A549 (cell line): Measurements from ENCODE around the gene SLC9A9. TPM values are rescaled to one million over a fixed set of nuclear protein-coding genes. Genes with fewer than 3 reads are reported as not detected.

Source experiments
- ATAC-seq, 2 experiments: fragments of 200-7000 bp in 1 of 2; fragments of >200 bp in 1 of 2; cut with Nextera tagmentation in 1 of 2; cut with Tn5 transposase in 1 of 2; 3 replicates each; pipeline versions ENCODE4 v1.8.0 to v1.9.1; 2018 to 2020; ENCODE audit warnings: mild to moderate bottlenecking in 1 of 2, moderate library complexity in 1 of 2
- CTCF ChIA-PET: fragments of 300-600 bp; sonication (Branson Sonifier 250); formaldehyde crosslinking; extraction: SDS; loops from one replicate; lab custom pipeline; 2021; ENCODE audit warnings: antibody characterized with exemption, inconsistent platforms; lab: Yijun Ruan, JAX
- POLR2A ChIA-PET: fragments of 350-600 bp; formaldehyde crosslinking; extraction: SDS; loops from one replicate; lab custom pipeline; 2021; ENCODE audit warnings: antibody characterized with exemption, inconsistent platforms; lab: Yijun Ruan, JAX
- DNase-seq, 2 experiments: peaks; one replicate each; pipeline versions ENCODE4 v3.0.0 to v3.0.0-alpha.2; 2011 to 2016; ENCODE audit warnings: low read depth in 1 of 2, low spot score in 1 of 2
- FAIRE-seq: peaks from 2 replicates; lab custom pipeline; 2011; peaks lifted over from hg19 to GRCh38; lab: Jason Lieb, UNC
- H3K27ac ChIP-seq, 2 experiments: fragments of >200 bp; sonication (Bioruptor Twin); formaldehyde crosslinking; 3 replicates each; pipeline ENCODE4 v1.5.1; 2016 to 2017
- H3K4me1 ChIP-seq: fragments of >200 bp; sonication (Bioruptor Twin); formaldehyde crosslinking; 3 replicates; pipeline ENCODE4 v1.6.1; 2016
- H3K4me2 ChIP-seq: fragments of >200 bp; sonication (Bioruptor Twin); formaldehyde crosslinking; 3 replicates; pipeline ENCODE4 v1.6.1; 2016
- H3K4me3 ChIP-seq: fragments of >200 bp; sonication (Bioruptor Twin); formaldehyde crosslinking; 3 replicates; pipeline ENCODE4 v1.5.1; 2016
- H3K9me3 ChIP-seq: fragments of >200 bp; sonication (Bioruptor Twin); formaldehyde crosslinking; 3 replicates; pipeline ENCODE4 v1.6.1; 2016
- CHD2 ChIP-seq: fragments of 150-350 bp; IDR thresholded peaks from 2 replicates; pipeline ENCODE4 v1.6.1; 2014; ENCODE audit warnings: low read length; ENCODE audit not compliant: partially characterized antibody
- EHF ChIP-seq: fragments of 250-450 bp; sonication (Bioruptor Pico); IDR thresholded peaks from 2 replicates; pipeline ENCODE4 v1.5.0; 2020; ENCODE audit warnings: mild to moderate bottlenecking
- EHMT2 ChIP-seq: fragments of 200-600 bp; sonication (generic); IDR thresholded peaks from 2 replicates; pipeline ENCODE4 v1.6.1; 2016; ENCODE audit warnings: antibody characterized with exemption, low read depth, mild to moderate bottlenecking, moderate library complexity
- FOSB ChIP-seq: fragments of 250-450 bp; sonication (Bioruptor Pico); IDR thresholded peaks from 2 replicates; pipeline ENCODE4 v1.5.0; 2020; ENCODE audit warnings: mild to moderate bottlenecking, moderate library complexity
- FOSL2 ChIP-seq, 2 experiments: fragments of 450-650 bp in 1 of 2; fragments of >200 bp in 1 of 2; sonication (Bioruptor Twin) in 1 of 2; formaldehyde crosslinking; IDR thresholded peaks; 2 replicates each; pipeline versions ENCODE4 v1.5.0 to v1.6.1; 2016 to 2020; ENCODE audit warnings: mild to moderate bottlenecking in 1 of 2, moderate library complexity in 1 of 2
- HOXA7 ChIP-seq: fragments of 250-450 bp; sonication (Bioruptor Pico); IDR thresholded peaks from 2 replicates; pipeline ENCODE4 v1.5.0; 2020; ENCODE audit warnings: mild to moderate bottlenecking, moderate library complexity
- HOXB5 ChIP-seq: fragments of 250-450 bp; sonication (Bioruptor Pico); IDR thresholded peaks from 2 replicates; pipeline ENCODE4 v1.5.0; 2020; ENCODE audit warnings: mild to moderate bottlenecking, moderate library complexity
- JUNB ChIP-seq: fragments of >200 bp; sonication (Bioruptor Twin); formaldehyde crosslinking; IDR thresholded peaks from 2 replicates; pipeline ENCODE4 v1.6.1; 2016
- KDM1A ChIP-seq: fragments of 200-600 bp; sonication (generic); IDR thresholded peaks from 2 replicates; pipeline ENCODE4 v1.6.1; 2016; ENCODE audit warnings: low read depth, mild to moderate bottlenecking
- MAFK ChIP-seq: fragments of 450-650 bp; IDR thresholded peaks from 2 replicates; pipeline ENCODE4 v1.6.1; 2014; ENCODE audit not compliant: partially characterized antibody
- NR3C1 ChIP-seq: fragments of >200 bp; sonication (Bioruptor Twin); formaldehyde crosslinking; IDR thresholded peaks from 3 replicates; pipeline ENCODE4 v1.6.1; 2017
- POLR2A ChIP-seq: IDR thresholded peaks from 2 replicates; pipeline ENCODE4 v1.6.1; 2012; ENCODE audit warnings: mild to moderate bottlenecking, low read length
- RCOR1 ChIP-seq: fragments of 150-350 bp; IDR thresholded peaks from 2 replicates; pipeline ENCODE4 v1.6.1; 2014; ENCODE audit warnings: antibody characterized with exemption, low read length, low read depth
- ZNF302 ChIP-seq: fragments of 250-450 bp; sonication (Bioruptor Pico); IDR thresholded peaks from 2 replicates; pipeline ENCODE4 v1.9.0; 2021; ENCODE audit warnings: inconsistent platforms, mild to moderate bottlenecking, moderate library complexity
- ZSCAN20 ChIP-seq: fragments of 250-450 bp; sonication (Bioruptor Pico); IDR thresholded peaks from 2 replicates; pipeline ENCODE4 v1.8.0; 2022; ENCODE audit warnings: mild to moderate bottlenecking, moderate library complexity
- WGBS: methylation state at CpG from one replicate; pipeline ENCODE4 v1.1.6; 2017; ENCODE audit errors: missing lambda C conversion rate; 5-methylcytosine and 5-hydroxymethylcytosine counted together
- polyA plus RNA-seq, 4 experiments: library from polyadenylated mRNA; depleted of rRNA in 3 of 4; stranded (reverse); fragments of >200 nt; fragmentation: RNase III in 1 of 4; extraction: RNeasy Plus Mini Kit Qiagen cat#74134 plus additional on column Dnase treatment in 1 of 4; gene quantifications; 2 replicates in 3 of 4; 3 replicates in 1 of 4; pipeline ENCODE4 v1.2.3, GENCODE V29; 2011 to 2017
- TF ChIP-seq, protein P1 (sequence below): fragments of >200 bp; sonication (Bioruptor Twin); formaldehyde crosslinking; IDR thresholded peaks from 3 replicates; pipeline ENCODE4 v1.5.1; 2016
- TF ChIP-seq, protein P2 (sequence below): fragments of 250-450 bp; sonication (Bioruptor Pico); IDR thresholded peaks from 2 replicates; pipeline ENCODE4 v1.5.0; 2020; ENCODE audit warnings: low read depth, mild to moderate bottlenecking, moderate library complexity
- TF ChIP-seq, protein P3 (sequence below): IDR thresholded peaks from 2 replicates; pipeline ENCODE4 v1.6.1; 2012
- TF ChIP-seq, protein P4 (sequence below): fragments of 250-450 bp; sonication (Bioruptor Pico); IDR thresholded peaks from 2 replicates; pipeline ENCODE4 v1.5.0; 2021; ENCODE audit warnings: mild to moderate bottlenecking, moderate library complexity, borderline replicate concordance

Gene SLC9A9
- polyA plus RNA-seq, 2 of the 4 experiments (the other 2 are of a cell fraction), result 0.10 to 0.32 TPM

DNA sequence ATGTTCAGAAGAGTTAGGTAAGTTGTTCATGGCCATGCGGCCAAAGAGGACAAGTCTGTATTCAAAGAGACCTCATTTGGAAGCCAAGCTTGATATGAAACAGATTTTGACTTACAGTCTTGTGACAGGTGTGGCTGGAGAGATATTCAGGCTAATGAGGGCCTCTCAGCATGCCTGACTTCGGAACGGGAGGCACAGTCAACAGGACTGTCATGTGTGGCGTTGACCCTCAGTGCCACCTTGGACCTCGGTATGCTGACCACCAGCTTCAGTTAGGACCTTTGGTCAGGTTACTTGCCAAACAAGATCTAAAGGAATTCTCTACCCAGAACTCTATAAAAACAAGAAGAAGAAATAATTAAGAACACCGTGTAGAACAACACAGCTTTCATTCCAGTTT, 604.6 kb downstream of the SLC9A9 start:
- no peak overlapping the region for H3K4me3 ChIP-seq
- CTCF ChIA-PET, result interaction anchor here (0.6 kb wide), 1 partner anchor 66 kb away, joined by 3 read pairs; no protein-coding TSS in a partner anchor
- ATAC-seq (no peak), FAIRE-seq (no peak), DNase-seq (no peak)
- 35% methylated on average over 6 of the region's 6 CpGs for WGBS
- H3K27ac ChIP-seq, result no peak overlapping the region
- no peak overlapping the region for H3K4me2 ChIP-seq
- no peaks in the 10 kb centered on the region for H3K4me1 ChIP-seq
- no peak for TF ChIP-seq FOSB
- TF ChIP-seq FOSL2 (IDR thresholded peaks at IDR 0.05), result no peak
- TF ChIP-seq FOSL2 (CRISPR knock-in tag; IDR thresholded peaks at IDR 0.05), result no peak
- no peak for TF ChIP-seq CHD2
- no peak for TF ChIP-seq MAFK
- TF ChIP-seq, protein P1, sequence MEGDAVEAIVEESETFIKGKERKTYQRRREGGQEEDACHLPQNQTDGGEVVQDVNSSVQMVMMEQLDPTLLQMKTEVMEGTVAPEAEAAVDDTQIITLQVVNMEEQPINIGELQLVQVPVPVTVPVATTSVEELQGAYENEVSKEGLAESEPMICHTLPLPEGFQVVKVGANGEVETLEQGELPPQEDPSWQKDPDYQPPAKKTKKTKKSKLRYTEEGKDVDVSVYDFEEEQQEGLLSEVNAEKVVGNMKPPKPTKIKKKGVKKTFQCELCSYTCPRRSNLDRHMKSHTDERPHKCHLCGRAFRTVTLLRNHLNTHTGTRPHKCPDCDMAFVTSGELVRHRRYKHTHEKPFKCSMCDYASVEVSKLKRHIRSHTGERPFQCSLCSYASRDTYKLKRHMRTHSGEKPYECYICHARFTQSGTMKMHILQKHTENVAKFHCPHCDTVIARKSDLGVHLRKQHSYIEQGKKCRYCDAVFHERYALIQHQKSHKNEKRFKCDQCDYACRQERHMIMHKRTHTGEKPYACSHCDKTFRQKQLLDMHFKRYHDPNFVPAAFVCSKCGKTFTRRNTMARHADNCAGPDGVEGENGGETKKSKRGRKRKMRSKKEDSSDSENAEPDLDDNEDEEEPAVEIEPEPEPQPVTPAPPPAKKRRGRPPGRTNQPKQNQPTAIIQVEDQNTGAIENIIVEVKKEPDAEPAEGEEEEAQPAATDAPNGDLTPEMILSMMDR, result no peak
- TF ChIP-seq ZNF302 (CRISPR knock-in tag), result no peak
- TF ChIP-seq KDM1A, result no peak
- TF ChIP-seq HOXA7 (CRISPR knock-in tag), result no peak
- H3K9me3 ChIP-seq, result no peaks in the 10 kb centered on the region
- POLR2A ChIA-PET, result no interaction called here

DNA sequence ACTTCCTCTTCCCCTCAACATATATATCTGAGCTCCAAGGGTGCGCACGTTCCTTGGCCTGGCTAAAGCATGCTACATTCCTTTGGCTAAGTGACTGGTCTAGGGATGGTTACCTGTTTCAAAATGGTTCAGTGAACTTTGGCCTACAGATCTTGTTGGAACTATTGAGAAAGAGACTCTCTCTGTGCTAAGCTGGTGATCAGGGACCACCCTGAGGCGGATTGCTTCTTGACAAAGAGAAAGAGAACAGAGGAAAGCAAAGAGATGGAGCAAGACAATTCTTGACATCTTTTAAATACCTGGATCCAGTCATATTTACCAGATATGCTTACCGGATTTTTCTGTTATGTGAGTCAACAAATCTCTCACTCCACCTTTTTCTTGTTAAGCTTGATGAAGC, 605.6 kb downstream of the SLC9A9 start:
- ATAC-seq (no peak), FAIRE-seq (no peak), DNase-seq (no peak)
- Histone ChIP-seq H3K4me2 (no peak overlapping the region), H3K4me1 (no peaks in the 10 kb centered on the region), H3K27ac (no peak overlapping the region), H3K4me3 (no peak overlapping the region), H3K9me3 (no peaks in the 10 kb centered on the region)
- POLR2A ChIA-PET, result no interaction called here
- 39% methylated on average over 4 of the region's 4 CpGs for WGBS
- CTCF ChIA-PET, result no interaction called here
- TF ChIP-seq JUNB (no peak), NR3C1 (no peak), HOXA7 (CRISPR knock-in tag) (no peak), EHF (CRISPR knock-in tag) (no peak), POLR2A (no peak), ZSCAN20 (CRISPR knock-in tag) (no peak), RCOR1 (no peak), MAFK (no peak), EHMT2 (no peak), HOXB5 (CRISPR knock-in tag) (no peak)
- TF ChIP-seq, protein P2, sequence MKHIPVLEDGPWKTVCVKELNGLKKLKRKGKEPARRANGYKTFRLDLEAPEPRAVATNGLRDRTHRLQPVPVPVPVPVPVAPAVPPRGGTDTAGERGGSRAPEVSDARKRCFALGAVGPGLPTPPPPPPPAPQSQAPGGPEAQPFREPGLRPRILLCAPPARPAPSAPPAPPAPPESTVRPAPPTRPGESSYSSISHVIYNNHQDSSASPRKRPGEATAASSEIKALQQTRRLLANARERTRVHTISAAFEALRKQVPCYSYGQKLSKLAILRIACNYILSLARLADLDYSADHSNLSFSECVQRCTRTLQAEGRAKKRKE (CRISPR knock-in tag), result no peak
- TF ChIP-seq, protein P3, sequence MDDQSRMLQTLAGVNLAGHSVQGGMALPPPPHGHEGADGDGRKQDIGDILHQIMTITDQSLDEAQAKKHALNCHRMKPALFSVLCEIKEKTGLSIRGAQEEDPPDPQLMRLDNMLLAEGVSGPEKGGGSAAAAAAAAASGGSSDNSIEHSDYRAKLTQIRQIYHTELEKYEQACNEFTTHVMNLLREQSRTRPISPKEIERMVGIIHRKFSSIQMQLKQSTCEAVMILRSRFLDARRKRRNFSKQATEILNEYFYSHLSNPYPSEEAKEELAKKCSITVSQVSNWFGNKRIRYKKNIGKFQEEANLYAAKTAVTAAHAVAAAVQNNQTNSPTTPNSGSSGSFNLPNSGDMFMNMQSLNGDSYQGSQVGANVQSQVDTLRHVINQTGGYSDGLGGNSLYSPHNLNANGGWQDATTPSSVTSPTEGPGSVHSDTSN, result no peak
- TF ChIP-seq, protein P4, sequence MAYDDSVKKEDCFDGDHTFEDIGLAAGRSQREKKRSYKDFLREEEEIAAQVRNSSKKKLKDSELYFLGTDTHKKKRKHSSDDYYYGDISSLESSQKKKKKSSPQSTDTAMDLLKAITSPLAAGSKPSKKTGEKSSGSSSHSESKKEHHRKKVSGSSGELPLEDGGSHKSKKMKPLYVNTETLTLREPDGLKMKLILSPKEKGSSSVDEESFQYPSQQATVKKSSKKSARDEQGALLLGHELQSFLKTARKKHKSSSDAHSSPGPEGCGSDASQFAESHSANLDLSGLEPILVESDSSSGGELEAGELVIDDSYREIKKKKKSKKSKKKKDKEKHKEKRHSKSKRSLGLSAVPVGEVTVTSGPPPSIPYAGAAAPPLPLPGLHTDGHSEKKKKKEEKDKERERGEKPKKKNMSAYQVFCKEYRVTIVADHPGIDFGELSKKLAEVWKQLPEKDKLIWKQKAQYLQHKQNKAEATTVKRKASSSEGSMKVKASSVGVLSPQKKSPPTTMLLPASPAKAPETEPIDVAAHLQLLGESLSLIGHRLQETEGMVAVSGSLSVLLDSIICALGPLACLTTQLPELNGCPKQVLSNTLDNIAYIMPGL (CRISPR knock-in tag), result no peak
- TF ChIP-seq, protein P1, result no peak
